ENCODE measurements around the gene EMILIN2.

GRCh38 chr18:2839202-2839601 lies 7.6 kb upstream of the EMILIN2 start:
- TF ChIP-seq CTCF (IDR thresholded peaks at IDR 0.05): no peak
- TF ChIP-seq NR1H2 (CRISPR knock-in tag; IDR thresholded peaks at IDR 0.05): no peak
- TF ChIP-seq USF1 (CRISPR knock-in tag; IDR thresholded peaks at IDR 0.05): no peak
- no peak for TF ChIP-seq USF2 (CRISPR knock-in tag; IDR thresholded peaks at IDR 0.05)
- TF ChIP-seq MAX (CRISPR knock-in tag; IDR thresholded peaks at IDR 0.05): no peak
- TF ChIP-seq TCF7 (CRISPR knock-in tag; IDR thresholded peaks at IDR 0.05; ENCODE audit: low read depth): no peak
- no peak for TF ChIP-seq TEAD4 (CRISPR knock-in tag; IDR thresholded peaks at IDR 0.05)
- TF ChIP-seq PRRX2 (CRISPR knock-in tag; IDR thresholded peaks at IDR 0.05): no peak
- no peak for TF ChIP-seq ATF6 (CRISPR knock-in tag; IDR thresholded peaks at IDR 0.05)
- no peak for TF ChIP-seq ETV6 (CRISPR knock-in tag; IDR thresholded peaks at IDR 0.05)
- TF ChIP-seq ZNF121 (CRISPR knock-in tag; IDR thresholded peaks at IDR 0.05): no peak
- TF ChIP-seq HMGXB4 (CRISPR knock-in tag; IDR thresholded peaks at IDR 0.05): no peak
- no peak for TF ChIP-seq SMAD4 (CRISPR knock-in tag; IDR thresholded peaks at IDR 0.05)

All from WTC11 (cell line).